ENCODE measurements around the gene PLEKHG4B.

Gene PLEKHG4B

DNA sequence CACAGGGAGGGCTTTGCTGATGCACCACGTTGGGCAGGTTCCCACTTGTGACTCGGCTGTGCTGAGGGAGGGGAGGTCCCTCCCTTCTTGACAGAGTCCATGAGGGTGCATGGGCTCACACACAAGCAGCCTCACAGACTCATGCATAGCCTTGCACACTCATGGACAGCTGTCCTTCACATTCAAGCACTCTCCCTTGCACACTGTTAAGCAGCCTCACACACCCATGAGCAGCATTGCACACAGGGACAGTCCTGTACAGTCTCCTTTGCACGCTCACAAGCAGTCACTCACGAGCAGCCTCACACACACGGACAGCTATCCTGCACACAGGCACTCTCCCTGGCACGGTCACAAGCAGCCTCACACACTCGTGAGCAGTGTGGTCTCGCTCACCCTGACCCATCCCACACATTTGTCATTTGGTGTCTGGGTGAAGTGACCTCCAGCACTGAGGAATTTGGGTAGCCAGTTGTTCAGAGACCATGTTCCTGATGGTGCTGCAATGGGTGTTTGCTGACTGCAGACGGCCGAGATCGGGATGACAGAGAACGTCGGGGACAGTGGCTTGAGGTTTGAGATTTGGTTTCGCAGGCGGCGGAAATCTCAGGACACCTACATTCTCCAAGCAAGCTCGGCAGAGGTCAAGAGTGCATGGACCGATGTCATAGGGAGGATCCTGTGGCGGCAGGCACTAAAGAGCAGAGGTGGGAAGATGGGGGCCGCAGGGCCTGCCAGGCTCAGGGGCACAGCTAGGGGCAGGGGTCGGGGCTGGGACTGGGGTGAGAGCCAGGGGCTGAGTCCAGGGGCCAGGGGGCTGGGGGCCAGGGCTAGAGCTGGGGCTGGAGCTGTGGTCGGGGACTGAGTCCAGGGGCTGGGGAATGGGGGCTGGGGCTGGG lies 81.7 kb downstream of the PLEKHG4B start:
- DNase-seq, result no peak

- no peak for DNase-seq
Observed at GRCh38 chr5:174291-174600, 82.3 kb downstream of the PLEKHG4B start.

- no peak for DNase-seq
Observed at GRCh38 chr5:174876-175465, 83.0 kb downstream of the PLEKHG4B start.

GRCh38 chr5:176296-176823 lies 84.4 kb downstream of the PLEKHG4B start:
- no peak for DNase-seq

DNA sequence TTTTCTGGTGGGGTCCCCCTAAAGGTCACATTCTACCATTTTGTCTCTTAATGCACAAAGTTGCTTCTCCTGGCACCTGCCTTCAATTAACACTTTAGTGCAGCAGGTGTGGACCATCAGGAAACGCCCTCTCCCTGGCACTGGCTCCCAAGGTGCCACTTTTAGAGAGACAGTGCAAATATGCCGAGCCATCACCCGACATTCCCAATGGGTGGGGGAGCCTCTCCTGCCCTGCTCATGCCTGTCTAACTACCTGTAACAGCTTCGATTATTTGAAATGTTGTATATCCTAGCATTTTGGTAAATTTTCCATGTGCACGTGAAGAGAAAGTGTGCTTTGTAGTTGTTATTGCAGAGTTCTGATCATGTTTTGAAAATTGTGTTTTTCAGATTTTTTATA lies 86.1 kb downstream of the PLEKHG4B start:
- no peak for DNase-seq

DNA sequence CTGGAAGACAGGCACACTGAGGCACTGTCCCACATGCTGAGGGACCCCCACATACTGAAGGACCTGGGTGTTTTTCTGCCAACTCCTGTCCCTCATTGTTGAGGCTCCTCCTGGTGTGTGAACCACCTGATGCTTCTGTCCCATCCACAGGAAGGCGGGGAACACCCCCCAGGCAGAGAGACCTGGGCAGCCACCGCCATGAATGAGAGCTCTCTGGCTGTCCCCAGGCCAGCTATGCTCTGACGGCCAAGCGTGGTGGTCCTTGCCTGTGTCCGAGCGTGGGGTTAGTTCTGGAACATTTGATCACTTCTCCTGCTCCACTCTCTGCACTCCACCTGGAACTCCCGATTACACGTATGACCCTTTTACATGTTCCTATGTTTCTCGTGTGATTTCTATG lies 87.4 kb downstream of the PLEKHG4B start:
- DNase-seq, result no peak

DNA sequence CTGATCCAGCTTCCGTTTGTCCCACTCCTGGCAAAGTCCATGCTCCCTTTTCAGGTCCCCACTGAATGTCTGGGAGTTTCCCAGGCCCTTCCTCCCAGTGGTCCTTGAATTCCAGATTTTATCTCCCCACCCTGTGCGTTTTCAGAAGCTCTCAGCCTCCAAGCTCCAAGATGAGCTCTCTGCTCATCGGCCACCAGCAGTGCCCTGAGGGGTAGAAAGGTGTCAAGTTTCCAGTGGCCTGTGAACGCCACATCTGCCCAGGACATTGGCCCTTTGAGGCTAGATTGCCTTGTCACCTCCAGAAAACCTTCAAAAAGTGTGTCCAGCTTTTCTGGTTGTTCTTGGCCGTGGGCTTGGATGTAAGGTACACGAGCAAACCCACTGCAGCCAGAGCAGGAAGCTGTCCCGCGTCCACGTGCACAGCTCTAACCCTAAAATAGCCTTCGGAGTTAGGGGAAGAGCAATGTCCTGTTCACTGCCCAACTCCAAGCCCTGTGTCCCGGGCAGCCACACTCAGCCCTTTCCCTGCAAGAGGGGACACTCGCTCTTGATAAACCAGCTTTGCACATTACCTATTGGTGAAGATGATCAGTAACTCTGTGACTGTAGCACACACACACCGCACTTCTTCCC lies 88.4 kb downstream of the PLEKHG4B start:
- no peak for DNase-seq

GRCh38 chr5:181160-181559 lies 89.2 kb downstream of the PLEKHG4B start:
- DNase-seq, result no peak

DNA sequence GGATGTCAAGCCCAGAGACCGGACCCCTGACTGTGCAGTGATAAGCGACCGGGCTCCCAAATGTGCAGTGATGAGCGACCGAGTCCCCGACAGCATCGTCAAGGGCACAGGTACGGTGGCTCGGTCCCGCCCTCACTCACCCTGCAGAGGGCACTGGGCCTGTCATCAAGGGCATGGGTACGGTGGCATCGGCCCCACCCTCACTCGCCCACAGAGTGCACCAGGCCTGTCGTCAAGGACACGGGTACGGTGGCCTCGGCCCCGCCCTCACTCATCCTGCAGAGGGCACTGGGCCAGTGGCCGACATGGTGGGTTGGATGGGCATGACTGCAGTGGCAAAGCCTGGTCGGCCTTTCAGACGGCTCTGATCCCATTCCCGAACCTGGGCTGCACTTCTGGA lies 89.6 kb downstream of the PLEKHG4B start:
- DNase-seq, result no peak

- DNase-seq, result no peak
Observed at GRCh38 chr5:182126-182525, 90.2 kb downstream of the PLEKHG4B start.

- no peak for DNase-seq
Observed at GRCh38 chr5:184471-184870, 92.5 kb downstream of the PLEKHG4B start.

DNA sequence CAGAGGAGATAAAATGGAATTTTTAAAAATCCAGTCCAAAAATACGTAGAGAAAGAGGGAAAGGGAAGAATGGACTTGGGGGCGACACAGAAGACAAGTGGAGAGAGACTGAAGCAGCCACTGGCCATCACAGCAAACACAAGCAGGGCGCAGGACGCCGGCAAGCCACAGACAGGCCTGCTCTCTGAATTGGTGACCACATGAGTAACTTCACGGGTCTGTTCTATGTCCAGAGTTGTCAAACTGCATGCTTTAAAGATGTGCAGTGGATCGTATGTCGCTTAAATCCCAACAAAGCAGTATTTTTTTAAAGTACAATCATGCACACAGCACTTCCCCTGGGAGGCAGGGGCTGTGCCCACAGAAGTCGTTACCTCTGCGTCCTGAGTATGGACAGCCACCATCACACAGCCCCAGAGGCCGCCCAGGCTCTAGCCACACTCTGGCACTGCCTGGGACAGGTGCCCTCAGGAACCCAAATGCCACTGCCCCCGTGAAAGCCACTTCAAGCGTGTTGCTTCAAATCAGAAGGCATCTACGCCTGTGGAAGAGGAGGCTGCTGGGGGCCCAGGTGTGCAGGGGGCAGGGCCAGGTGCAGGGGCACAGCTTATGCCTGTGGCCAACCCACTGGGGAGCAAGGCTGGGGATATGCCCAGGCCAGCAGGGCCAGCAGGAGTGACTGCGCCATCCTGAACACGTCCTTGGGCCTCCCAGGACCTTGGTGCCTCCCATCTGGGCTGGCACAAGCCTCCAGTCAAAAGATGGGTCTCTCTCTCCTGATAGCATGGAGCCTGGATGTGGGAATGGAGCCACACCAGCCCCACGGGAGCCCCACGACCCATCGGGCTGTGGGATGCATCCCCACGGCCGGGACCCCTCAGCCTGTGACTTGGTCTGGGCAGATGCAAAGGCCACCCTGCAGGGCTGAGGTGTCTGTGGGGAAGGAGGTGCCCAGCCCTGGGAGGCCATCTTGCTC lies 93.4 kb downstream of the PLEKHG4B start:
- no peak for DNase-seq

GRCh38 chr5:186091-187041 lies 94.4 kb downstream of the PLEKHG4B start:
- DNase-seq, result no peak

DNA sequence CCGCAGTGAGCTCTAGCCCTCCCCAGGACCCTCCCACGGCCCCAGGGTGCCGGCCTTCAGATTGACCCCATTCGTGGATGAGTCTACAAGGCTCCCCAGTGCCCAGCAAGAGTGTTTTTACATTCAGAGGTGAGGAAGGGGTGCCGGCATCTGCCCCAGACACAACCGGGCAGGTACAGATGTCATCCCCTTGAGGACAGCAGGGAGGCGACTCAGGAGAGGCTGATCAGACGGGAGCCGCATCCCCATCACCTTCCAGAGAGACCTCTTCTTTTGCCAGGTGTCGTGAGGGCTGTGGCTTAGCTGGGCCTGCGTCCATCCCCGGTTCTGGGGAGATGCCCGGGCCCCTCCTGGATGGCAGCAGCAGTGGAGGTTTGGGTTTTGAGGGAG lies 95.1 kb downstream of the PLEKHG4B start:
- no peak for DNase-seq

GRCh38 chr5:187617-188451 lies 95.9 kb downstream of the PLEKHG4B start:
- no peak for DNase-seq

- peak; percentile 88 for DNase-seq
Observed at GRCh38 chr5:188488-189481, 96.8 kb downstream of the PLEKHG4B start.

DNA sequence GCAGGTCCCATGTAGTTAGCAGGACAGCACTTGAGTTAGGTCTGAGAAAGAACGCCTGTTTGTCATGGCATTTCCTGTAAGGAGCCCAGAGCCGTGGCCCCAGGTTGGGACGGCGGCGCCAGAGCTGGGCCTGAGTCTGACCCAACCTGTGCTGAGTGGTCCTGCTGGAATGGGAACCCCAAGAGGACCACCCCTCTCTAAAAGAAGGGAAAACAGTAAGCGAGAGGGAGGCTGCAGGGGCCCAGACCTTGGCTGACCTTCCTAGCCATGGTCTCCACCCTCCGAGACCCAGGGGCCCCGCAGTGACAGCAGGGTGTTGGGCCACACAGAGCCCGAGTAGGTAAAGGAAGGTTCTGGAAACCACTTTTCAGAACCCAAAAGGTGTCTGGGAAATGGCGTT lies 97.5 kb downstream of the PLEKHG4B start:
- no peak for DNase-seq

GRCh38 chr5:189976-190365 lies 98.0 kb downstream of the PLEKHG4B start:
- DNase-seq, result no peak

DNA sequence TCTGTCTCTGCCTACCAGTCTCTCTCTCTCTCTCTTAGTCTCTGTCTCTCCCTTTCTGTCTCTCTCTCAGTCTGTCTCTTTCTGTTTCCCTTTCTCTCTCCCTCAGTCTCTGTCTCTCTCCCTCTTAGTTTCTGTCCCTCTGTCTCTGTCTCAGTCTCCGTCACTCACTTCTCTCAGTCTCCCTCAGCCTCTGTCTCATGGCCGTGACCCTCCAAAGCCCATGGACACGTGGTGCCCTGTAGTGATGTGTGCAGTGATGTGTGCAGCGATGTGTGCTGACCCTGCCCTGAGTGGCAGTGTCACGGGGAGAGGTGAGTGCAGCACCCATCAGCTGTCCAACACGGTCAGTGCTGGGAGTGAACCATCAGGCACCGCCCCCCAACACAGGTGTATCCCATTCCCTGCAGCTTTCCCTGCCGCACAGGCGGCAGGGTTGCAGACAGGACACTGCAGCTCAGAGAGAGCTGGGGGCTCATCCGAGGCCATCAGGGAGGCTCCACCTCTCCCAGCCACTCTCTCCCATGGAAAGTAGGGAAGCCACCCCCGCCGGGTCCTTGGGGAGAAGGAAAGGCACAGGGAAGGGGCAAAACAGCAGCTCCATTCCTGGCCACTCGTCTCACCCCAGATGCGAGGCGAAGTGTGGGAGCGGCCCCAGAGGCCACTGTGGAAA lies 98.5 kb downstream of the PLEKHG4B start:
- no peak for DNase-seq

All from activated T-cell treated with anti-CD3 and anti-CD28 coated beads, Interleukin-2, amount 50 U/mL, for 1 hour (primary cell).